T-helper 1 cell (primary cell): ENCODE results near the gene DENND5B.
"Not testable (repeated sequence)": the region's sequence is repeated elsewhere in the genome, so short reads cannot be mapped to it uniquely, and the experiment has no call there.

ENCODE experiments used
- DNase-seq, 5 donors: peaks; one replicate each; pipeline ENCODE4 v3.0.0-alpha.2; 2012 to 2020
- total RNA-seq, 4 donors: gene quantifications; one replicate each; lab custom pipeline; 2026; lab: John Stamatoyannopoulos, UW

The DENND5B gene
- 0 to 0.80 (median 0) reads per million in 4 donors for total RNA-seq

DNA sequence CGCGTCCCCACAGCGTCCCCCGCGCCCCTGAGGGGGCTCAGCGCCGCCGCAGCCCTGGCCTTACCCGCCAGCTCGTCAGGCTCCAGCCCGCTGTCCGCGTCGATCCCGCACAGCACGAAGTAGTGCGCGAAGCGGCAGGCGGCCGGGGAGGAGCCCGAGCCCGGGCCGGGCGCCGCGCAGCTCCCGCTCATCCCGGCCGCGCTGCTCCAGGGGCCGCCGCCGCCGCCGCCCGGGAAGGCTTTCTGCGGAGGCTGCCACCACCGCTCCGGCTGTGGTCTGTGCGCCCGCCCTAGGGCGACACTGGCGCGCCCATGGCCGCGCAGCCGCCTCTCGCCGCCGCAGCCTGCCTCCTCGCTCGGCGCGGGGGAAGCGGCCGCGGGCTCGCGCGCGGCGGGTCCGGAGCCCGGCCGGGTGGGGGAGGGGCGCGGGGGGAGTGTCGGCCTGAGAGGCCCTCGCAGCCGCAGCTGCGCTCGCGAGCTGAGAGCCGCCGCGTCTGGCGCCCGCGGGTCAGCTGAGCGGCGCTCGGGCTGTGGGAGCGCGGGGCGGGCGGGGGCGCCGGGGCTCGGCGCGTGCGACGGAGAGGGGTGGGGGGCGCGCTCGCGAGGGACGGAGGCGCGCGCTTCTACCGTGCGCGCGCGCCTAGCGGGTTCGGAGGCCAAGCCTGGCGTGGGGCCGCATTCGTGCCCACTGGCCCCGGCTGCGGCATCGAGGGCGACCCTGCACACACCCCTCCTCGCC is at the start of gene DENND5B:
Gene DENND5B (minus strand): TSS at position 495 of the 738 bp plus-strand sequence. CDS start 304 bp downstream, at position 191.
- DNase-seq: peak in 1 of 5 donors; percentile 10

DNA sequence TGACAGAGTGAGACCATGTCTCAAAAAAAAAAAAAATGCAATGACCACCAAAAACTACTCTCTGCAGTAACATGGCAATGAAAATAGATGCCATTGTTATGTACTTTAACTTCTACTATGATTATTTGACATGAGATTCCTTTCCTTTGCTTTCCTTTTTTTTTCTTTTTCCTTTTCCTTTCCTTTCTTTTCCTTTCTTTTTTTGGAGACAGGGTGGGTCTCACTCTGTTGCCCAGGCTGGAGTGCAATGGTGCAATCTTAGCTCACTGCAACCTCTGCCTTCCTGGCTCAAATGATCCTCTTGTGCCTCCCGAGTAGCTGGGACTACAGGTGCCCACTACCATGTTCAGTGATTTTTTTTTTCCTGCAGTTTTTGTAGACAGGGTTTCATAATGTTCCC is 43.7 kb upstream of the DENND5B start:
- DNase-seq: no peak

DNA sequence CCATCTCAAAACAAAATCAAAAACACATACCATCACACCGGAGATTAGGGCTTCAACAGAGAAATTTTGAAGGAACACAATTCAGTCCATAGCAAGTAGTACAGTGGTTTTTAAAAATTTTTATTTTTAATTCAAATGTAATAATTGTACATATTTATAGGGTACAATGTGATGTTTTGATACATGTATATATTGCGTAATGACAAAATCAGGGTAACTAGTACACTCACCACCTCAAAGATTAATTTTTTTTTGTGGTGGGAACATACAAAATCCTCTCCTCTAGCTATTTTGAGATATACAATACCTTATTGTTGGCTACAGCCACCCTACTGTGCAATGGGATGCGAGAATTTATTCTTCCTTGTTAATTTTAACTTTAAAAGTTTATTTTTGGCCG is 42.5 kb upstream of the DENND5B start:
- no peak for DNase-seq

DNA sequence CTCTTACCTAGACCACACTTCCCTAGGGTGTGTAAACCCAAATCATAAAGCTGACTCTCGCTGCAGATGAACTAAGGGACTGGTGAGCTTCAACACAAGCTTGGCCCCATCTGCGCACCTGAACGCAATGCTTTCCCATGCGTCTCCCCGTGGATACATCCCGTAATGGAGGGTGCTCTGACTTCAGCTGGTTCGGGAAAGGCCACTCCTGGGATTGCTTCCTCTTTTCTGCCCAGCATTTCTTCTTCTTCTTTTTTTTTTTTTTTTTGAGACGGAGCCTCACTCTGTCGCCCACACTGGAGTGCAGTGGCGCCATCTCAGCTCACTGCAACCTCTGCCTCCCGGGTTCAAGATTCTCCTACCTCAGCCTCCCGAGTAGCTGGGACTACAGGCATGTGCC is 40.9 kb upstream of the DENND5B start:
- no peak for DNase-seq

DNA sequence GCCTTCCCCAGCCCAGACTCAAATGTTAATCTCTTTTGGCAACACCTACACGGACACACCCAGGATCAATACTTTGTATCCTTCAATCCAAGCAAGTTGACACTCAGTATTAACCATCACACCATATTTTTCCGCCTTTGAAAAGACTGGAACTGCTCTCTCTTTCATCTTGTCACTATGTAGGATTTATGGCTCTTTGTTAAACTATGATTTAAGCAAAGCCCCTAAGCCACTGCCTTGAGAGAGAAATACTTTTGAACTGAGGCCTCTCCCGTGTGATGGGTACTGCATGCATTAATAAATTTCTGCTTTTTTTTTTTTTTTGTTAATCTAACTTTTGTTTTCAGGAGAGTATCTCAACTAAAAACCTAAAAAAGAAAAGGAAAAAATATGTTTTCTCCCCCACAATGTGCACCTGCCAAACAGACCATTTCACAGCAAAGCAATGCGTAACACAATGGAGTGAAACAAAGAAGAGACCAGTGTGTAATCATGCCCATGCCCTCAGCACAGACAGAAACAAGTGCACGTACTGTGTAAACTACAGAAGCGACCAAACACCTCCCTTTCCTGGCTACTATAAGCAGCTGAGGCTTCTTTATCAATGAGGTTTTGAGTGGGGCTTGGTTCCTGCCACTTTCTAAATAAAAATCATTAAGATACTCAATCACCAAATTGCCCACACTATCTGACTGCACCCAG is 40.2 kb upstream of the DENND5B start:
- DNase-seq: no peak

DNA sequence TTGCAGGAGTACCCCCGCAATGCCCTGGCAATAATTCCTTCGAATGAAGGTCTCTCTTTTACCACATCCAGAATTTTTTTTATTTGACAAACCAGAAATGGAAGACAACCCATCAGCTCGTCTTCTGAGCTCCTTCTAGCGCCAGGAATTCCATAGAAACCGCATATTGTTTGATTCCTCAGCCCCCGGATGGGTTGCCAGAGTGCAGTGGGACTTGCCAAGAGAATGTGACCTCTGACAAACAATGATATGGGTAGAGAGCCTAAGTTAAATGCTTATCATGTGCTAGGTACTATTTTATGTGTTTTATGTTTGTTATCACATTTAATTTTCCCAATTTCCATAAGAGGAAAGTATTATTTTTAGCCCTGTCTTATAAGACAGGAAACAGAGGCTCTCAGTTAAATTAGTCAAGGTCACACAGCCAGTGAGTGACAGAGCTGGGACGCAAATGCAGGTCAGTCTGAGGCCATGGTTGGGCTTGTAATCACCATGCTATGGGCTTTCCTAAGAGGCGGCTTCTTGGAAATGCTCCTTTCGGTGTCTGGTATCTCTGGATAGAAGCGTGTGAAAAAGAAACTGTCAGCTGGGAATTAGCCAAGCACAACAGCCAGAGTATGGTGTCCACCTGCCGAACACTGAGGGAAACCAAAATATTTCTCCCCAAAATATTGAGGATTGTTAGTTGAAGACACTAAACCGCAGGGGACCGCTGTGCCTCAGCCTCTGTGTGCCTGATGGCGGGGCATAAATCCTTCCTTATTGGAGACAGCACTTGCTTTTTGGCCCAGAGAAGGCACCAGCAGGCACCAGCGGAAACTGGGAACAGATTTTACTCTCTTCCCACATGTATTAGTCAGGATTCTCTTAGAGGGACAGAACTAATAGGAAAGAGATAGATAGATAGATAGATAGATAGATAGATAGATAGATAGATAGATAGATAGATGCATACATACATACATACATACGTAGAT is 39.1 kb upstream of the DENND5B start:
- DNase-seq: no peak

DNA sequence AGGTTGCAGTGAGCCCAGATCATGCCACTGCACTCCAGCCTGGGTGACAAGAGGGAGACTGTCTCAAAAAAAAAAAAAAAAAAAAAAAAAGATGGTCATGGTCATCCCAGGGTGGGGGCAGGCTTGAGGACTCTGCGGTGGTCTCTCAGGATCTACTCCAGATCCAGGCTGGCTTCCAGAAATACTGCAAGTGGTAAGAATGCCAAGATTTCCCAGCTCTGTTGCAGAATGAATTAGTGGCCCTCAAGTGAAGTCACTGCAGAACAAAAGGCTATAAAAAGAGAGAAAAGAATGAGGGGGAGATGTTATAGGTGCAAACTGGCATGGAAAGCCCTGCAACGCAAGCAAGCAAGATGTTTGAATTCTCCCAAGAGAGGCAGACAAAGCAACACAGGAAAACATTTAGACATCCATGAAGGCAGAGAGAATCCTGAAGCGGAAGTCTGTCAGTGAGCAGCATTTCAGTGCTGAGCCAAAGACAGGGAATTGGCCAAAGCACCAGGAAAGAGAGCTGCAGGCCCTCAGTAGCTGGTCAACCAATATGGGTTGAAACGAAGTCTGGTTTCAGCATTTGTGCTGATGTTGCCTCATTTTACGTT is 36.6 kb upstream of the DENND5B start:
- DNase-seq: no peak

DNA sequence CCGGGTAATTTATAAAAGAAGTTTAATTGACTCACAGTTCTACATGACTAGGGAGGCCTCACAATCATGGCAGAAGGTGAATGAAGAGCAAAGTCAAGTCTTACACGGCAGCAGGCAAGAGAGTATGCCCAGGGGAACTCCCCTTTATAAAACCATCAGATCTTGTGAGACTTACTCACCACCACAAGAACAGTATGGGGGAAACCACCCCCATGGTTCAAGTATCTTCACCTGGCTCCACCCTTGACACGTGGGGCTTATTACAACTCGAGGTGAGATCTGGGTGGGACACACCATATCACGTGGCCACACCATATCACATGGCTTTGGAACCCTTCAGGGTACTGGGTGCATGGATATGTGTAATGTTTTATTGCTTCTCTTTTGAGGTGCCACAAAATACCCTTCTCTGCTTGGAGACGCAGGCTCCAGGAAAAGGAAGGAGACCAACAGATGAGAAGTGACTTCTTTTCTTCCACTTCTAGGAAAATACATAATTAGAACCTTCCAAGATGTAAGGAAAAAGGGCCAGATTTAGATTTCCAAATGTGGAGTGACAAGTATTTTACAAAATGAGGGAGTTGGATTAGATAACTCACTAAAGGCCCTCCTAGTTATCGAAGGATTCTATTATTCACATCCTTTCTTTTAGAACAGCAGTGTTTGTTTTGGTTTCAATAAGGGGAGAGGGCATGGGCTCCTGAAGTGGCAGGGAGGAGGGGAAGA is 35.5 kb upstream of the DENND5B start:
- DNase-seq: no peak

DNA sequence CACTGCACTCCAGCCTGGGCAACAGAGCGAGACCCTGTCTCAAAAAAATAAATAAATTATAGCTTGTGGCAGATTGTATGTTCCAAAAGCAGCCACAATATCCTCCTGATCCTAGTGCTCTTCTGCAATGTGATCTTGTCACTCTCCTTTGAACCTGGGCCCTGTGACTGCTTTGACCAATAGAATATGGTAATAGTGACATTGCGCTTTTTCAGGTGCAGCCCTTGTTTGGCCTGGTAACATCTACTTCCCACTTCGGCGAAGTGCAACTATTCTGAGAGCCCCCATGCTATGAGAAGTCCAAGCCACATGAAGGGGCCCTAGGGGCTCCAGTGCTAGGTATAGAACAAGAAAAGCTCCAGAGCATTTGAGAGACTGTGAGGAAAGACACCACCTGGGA is 31.1 kb upstream of the DENND5B start:
- no peak for DNase-seq

DNA sequence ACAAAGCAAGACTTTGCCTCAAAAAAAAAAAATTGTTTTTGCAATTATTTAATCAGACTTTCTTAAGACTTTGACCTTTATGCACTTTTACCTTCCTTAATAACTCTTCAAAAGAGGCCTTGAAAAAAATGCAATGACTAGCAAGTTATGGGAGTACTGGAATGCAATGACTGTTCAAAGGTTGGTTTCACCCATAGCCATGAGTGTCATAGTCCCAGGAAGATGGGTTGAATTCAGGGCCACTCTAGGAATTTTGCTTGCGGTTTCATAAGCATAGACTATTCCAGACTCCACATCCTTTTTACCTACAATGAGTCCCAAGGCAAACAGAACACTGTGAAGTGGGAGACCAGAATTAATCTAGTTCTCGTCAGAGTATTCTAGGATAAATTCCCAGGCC is 29.4 kb upstream of the DENND5B start:
- no peak for DNase-seq

DNA sequence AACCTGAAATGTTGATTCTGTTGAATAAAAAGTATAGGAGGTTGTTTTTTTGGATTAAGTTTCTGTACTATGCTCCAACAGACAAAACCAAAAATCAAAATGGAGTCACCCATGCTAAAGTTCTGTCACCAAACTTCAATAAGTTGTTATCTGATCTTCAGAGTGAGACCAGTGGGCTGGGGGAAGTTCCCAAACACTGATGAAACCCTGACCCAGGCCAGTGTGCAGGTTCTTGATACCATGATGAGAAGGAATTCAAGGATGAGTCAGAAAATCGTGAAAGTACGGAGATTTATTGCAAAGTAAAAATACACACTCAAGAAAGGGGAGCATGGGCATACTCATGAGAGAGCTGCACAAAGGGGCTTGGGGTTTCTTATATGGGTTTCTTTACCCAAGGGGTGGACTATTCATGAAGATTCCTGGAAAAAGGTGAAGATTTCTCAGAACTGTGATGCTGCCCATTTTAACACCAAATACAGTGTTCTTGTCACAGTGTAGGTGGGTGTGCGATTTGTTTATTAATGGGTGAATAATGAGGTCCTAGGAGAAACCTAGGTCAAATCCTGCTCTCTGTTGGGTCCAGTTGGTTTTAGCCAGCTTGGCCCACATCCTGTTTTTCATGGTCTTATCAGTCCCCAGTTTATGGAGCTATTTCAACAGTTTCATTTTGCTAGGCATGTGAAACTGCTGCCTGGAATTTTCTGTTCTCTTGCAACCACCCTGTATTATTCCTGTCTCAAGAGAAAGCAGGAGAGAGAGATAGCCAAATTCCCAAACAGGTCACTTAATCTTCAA is 27.5 kb upstream of the DENND5B start:
- DNase-seq: no peak

DNA sequence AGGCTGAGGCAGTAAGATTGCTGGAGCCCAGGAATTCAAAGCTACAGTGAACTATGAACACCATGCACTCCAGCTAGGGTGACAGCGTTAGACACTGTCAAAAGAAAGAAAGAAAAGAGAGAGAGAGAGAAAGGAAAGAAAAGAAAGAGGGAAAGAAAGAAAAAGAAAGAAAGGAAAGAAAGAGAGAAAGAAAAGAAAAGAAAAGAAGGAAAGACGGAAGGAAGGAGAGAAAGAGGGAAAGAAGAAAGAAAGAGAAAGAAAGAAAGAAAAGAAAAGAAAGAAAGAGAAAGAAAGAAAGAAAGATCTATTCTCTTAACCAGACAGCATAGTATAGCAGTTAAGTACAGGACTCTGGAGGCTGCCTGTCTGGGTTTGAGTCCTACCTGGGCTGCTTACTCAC is 21.9 kb upstream of the DENND5B start:
- no peak for DNase-seq

DNA sequence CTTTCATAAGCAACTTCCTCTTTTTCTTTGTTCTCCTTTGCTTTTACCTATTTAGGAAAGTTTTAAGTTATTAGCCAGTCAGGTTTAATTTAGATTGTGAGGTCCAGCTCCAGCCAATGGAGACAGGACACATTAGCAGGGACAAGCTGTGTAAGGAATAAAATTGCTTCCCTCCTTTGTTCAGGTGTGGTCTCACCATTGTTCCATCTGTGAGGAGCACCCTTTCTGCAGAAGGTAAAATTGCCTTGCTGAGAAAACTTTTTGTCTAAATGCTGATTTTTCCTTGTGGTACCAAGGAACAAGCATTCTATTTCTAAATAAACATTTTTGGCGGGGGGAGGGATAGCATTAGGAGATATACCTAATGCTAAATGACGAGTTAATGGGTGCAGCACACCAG is 17.4 kb upstream of the DENND5B start:
- DNase-seq: not testable (repeated sequence)

DNA sequence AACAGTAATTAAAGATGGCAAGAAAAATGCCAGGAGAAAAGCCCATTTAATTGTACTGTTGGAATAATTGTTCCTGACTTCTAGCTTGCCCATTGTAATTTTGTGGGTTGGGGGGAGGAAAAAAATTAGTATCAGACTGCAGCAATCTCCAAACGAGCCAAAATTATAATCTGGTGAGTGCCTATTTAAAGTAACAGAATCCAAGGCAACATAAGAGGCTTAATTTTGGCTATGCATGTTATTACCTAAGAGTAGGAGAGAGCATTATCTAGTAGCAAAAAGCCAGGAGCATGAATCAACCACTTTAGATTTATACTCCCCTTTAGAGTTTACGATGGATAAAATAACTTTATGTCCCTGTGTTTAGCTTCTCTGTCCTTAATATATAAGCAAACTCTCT is 14.6 kb upstream of the DENND5B start:
- no peak for DNase-seq

DNA sequence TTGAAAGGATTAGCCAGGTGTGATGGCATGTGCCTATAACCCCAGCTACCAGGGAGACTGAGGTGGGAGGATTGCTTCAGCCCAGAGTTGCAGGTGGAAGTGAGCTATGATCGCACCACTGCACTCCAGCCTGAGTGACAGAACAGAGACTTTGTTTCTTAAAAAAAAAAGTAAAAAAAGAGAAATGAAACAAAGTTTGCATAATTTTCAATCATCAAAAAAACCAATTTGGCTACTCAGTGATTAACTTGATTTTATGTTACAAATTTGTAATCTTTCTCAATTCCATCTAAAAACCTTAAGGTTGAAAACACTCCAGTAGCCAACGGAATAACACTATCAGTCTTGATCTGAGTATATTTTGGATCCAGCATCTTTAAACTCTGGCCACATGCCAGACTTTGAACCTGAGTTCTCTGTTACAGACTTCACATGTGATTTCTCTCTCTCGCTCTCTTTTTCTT is 12.6 kb upstream of the DENND5B start:
- DNase-seq: no peak

DNA sequence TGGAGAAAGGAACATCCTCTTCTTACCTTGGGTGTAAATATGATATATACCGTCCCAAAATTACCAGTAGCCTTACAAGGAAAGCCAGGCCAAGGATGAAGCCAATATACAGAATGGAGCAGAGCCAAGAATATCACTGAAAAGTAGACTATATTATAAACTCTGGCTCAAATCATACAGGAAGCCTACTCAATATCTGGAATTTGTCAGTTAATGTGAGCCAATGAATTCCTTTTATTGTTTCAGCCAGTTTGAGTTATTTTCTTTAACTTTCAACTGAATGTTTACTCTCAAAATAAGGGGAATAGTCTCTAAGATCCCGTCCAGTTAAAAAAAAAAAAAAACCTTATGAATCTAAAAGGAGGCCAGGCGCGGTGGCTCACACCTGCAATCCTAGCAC is 9.8 kb upstream of the DENND5B start:
- DNase-seq: no peak

DNA sequence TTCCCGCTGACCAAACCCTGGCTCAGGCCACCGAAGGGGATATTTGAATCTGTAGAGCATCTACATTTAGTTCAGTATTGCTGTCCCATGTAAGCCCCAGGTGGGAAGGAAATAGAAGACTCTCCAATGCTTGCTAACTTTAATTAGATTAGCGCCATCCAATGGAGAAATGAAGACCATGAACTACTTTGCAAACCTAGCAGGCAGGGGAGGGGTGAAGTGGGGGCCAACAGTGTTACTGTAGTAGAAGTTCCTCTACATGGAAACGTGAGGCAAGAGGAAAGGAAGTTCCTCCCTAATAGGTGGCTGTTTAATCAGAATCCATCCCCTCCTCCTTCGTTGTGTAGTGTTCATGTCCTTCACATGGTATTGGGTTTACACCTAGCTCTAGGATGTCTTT is 9.3 kb upstream of the DENND5B start:
- DNase-seq: no peak

DNA sequence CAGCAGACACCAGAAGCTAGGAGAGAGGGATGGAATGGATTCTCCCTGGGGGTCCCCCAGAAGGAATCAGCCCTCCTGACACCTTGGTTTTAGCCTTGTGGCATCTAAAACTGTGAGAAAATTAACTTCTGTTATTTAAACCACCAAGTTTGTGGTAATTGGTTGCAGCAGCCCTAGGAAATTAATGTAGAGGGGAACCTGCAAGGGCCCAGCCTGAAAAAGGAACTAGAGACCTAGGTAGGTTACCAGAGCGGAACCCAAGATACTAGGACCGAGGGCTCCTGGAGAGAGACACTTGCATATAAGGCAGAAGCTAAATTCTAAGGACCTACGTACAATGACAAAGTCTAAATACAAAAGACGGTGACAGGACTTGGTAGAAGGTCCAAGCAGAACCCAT is 8.1 kb upstream of the DENND5B start:
- no peak for DNase-seq

DNA sequence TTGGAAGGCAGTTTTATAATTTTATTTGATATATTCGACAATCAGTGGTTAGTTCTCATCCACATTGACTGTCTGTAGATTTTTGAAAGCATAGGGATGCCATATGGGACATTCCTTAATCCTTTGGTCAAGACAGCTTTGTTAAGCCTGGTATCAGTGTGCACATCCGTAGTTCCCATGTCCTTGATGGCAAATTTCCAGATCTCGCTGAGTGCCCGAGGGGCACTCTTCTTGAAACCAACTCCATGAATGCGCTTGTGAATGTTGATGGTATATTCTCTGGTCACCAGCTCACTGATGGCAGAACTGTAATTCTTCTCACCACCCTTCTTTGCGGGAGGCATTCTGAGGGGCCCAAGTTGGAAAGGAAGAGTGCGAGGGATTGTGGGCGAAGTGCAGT is 6.1 kb upstream of the DENND5B start:
- no peak for DNase-seq

DNA sequence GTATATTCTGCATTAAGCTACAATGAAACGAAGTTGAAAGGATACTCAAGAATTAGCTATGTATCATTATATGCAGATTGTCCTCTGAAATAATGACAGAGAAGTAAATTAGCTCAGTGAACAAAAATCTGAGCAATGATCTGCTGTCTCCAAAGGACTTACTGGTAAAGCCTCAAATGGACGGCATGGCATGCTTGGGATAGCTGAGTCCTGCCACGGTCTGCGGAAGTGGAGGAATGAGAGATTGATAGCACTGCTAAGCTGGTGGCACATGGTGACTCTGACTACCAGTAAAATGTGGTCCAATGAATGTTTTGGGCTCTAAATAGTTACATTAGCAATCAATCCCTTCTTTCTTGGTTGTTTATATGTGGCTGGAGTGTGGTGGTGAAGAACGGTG is 3.7 kb upstream of the DENND5B start:
- DNase-seq: no peak

DNA sequence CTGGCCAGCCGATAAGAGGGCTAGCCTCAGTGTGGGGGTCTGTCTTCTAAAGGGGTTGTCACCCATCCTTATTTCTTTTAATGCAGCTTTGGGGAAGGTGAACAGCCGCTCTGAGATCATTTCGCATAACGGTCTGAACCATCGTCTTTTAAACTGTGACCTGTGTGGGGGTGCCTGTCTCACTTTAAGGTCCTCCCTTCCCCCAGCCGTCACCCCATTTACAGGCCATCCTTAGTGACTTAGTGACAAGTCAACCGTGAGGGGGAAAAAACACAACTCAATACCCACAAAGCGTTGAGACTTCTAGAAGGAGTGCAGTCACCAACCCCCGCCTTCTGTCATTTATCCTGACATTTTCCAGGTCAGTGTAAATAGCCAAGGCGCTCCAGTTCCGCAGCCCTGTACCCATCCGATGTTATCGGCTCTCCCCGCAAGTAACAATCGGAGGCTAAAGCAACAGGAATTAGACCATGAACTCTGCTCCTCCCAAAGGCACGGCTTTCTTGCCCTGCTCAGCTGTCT is 505 bp upstream of the DENND5B start:
- DNase-seq: no peak
